GM06990 (cell line): Measurements from ENCODE around the gene EIF4G3.

Experiments
- DNase-seq: peaks from one replicate; pipeline ENCODE4 v3.0.0-alpha.2; 2011; ENCODE audit not compliant: insufficient read length; ENCODE audit errors: extremely low read depth
- H3K27me3 ChIP-seq: replicated peaks from 2 replicates; pipeline ENCODE4 v1.6.0; 2011; ENCODE audit warnings: low read length; ENCODE audit not compliant: control insufficient read depth, insufficient read depth
- H3K36me3 ChIP-seq: 2 replicates; pipeline ENCODE4 v1.5.1; 2011; ENCODE audit warnings: low read length; ENCODE audit not compliant: control insufficient read depth, insufficient read depth
- H3K4me3 ChIP-seq: replicated peaks from 2 replicates; pipeline ENCODE4 v1.5.1; 2011; ENCODE audit warnings: low read depth, mild to moderate bottlenecking, control low read depth, low read length
- CTCF ChIP-seq: IDR thresholded peaks from 2 replicates; pipeline ENCODE4 v1.5.1; 2011; ENCODE audit warnings: low read length, control low read depth, mild to moderate bottlenecking, inconsistent platforms; ENCODE audit not compliant: insufficient read depth, poor library complexity, severe bottlenecking

The EIF4G3 gene

GRCh38 chr1:21189906-21190500, 13.3 kb upstream of the EIF4G3 start:
- DNase-seq: no peak
- Histone ChIP-seq H3K27me3 (no peaks in the 10 kb centered on the region), H3K4me3 (no peak overlapping the region), H3K36me3 (no peaks in the 10 kb centered on the region)
- no peak for TF ChIP-seq CTCF

GRCh38 chr1:21189421-21189820, 12.7 kb upstream of the EIF4G3 start:
- TF ChIP-seq CTCF: no peak
- H3K36me3 ChIP-seq: no peaks in the 10 kb centered on the region
- no peaks in the 10 kb centered on the region for H3K27me3 ChIP-seq
- no peak for DNase-seq
- H3K4me3 ChIP-seq: no peak overlapping the region

GRCh38 chr1:21188235-21188634, 11.5 kb upstream of the EIF4G3 start:
- H3K27me3 ChIP-seq: no peaks in the 10 kb centered on the region
- H3K36me3 ChIP-seq: no peaks in the 10 kb centered on the region
- H3K4me3 ChIP-seq: no peak overlapping the region
- no peak for TF ChIP-seq CTCF
- no peak for DNase-seq

GRCh38 chr1:21185221-21185731, 8.6 kb upstream of the EIF4G3 start:
- no peaks in the 10 kb centered on the region for H3K36me3 ChIP-seq
- no peak for DNase-seq
- no peak overlapping the region for H3K4me3 ChIP-seq
- TF ChIP-seq CTCF: no peak
- no peaks in the 10 kb centered on the region for H3K27me3 ChIP-seq

- Histone ChIP-seq H3K36me3 (no peaks in the 10 kb centered on the region), H3K4me3 (no peak overlapping the region), H3K27me3 (no peaks in the 10 kb centered on the region)
- peak; percentile 16 for DNase-seq
- no peak for TF ChIP-seq CTCF
Measured at GRCh38 chr1:21184276-21184675, 7.6 kb upstream of the EIF4G3 start.
